H9 (cell line): ENCODE data around the gene ENOX1. TPM values are rescaled to one million over a fixed set of nuclear protein-coding genes. Genes with fewer than 3 reads are reported as not detected.

ENCODE experiments used
- DNase-seq: peaks from one replicate; pipeline ENCODE4 v3.0.0-alpha.2; 2017
- H2AFZ ChIP-seq: one replicate; pipeline ENCODE4 v1.6.1; 2013; ENCODE audit warnings: mild to moderate bottlenecking, low read length, control low read depth, moderate library complexity
- H2AK5ac ChIP-seq: 2 replicates; pipeline ENCODE4 v1.6.1; 2013; ENCODE audit warnings: low read length, control low read depth, mixed read lengths; ENCODE audit not compliant: insufficient read length
- H2BK120ac ChIP-seq: one replicate; pipeline ENCODE4 v1.6.1; 2013; ENCODE audit warnings: low read depth, mild to moderate bottlenecking, low read length, control low read depth, inconsistent platforms; ENCODE audit not compliant: poor library complexity, severe bottlenecking
- H2BK12ac ChIP-seq: 2 replicates; pipeline ENCODE4 v1.6.1; 2013; ENCODE audit warnings: low read length, control low read depth, mixed read lengths, low read depth; ENCODE audit not compliant: insufficient read length
- H2BK15ac ChIP-seq: 2 replicates; pipeline ENCODE4 v1.6.1; 2013; ENCODE audit warnings: low read depth, low read length, control low read depth
- H2BK20ac ChIP-seq: one replicate; pipeline ENCODE4 v1.6.1; 2013; ENCODE audit warnings: low read depth, mild to moderate bottlenecking, low read length, control low read depth, inconsistent platforms; ENCODE audit not compliant: poor library complexity, severe bottlenecking
- H2BK5ac ChIP-seq: 2 replicates; pipeline ENCODE4 v1.6.1; 2013; ENCODE audit warnings: low read length, control low read depth, mixed read lengths; ENCODE audit not compliant: insufficient read length
- H3K14ac ChIP-seq: 2 replicates; pipeline ENCODE4 v1.6.1; 2013; ENCODE audit warnings: low read length, control low read depth; ENCODE audit not compliant: insufficient read depth
- H3K18ac ChIP-seq: 2 replicates; pipeline ENCODE4 v1.6.1; 2013; ENCODE audit warnings: low read depth, mild to moderate bottlenecking, mixed read lengths, low read length, control low read depth; ENCODE audit not compliant: insufficient read length
- H3K23ac ChIP-seq: 2 replicates; pipeline ENCODE4 v1.6.1; 2013; ENCODE audit warnings: low read length, control low read depth, mixed read lengths, low read depth; ENCODE audit not compliant: insufficient read length
- H3K23me2 ChIP-seq: 2 replicates; pipeline ENCODE4 v1.6.1; 2013; ENCODE audit warnings: low read depth, mild to moderate bottlenecking, mixed read lengths, low read length, control low read depth; ENCODE audit not compliant: insufficient read length, poor library complexity, severe bottlenecking
- H3K27ac ChIP-seq: 2 replicates; pipeline ENCODE4 v1.5.1; 2013; ENCODE audit warnings: low read length, control low read depth, mixed read lengths, low read depth; ENCODE audit not compliant: insufficient read length
- H3K27me3 ChIP-seq: 2 replicates; pipeline ENCODE4 v1.6.1; 2013; ENCODE audit warnings: low read length, control low read depth, inconsistent platforms; ENCODE audit not compliant: insufficient read depth
- H3K4ac ChIP-seq: 2 replicates; pipeline ENCODE4 v1.6.1; 2013; ENCODE audit warnings: low read depth, mild to moderate bottlenecking, control low read depth, inconsistent platforms, low read length, moderate library complexity
- H3K4me1 ChIP-seq: 2 replicates; pipeline ENCODE4 v1.6.1; 2013; ENCODE audit warnings: low read length, control low read depth, inconsistent platforms; ENCODE audit not compliant: insufficient read depth
- H3K4me2 ChIP-seq: 2 replicates; pipeline ENCODE4 v1.6.1; 2013; ENCODE audit warnings: low read length, control low read depth, mixed read lengths; ENCODE audit not compliant: insufficient read length, insufficient read depth
- H3K56ac ChIP-seq: 2 replicates; pipeline ENCODE4 v1.6.1; 2013; ENCODE audit warnings: low read depth, mild to moderate bottlenecking, mixed read lengths, low read length, control low read depth; ENCODE audit not compliant: insufficient read length
- H3K79me1 ChIP-seq: 2 replicates; pipeline ENCODE4 v1.6.1; 2013; ENCODE audit warnings: low read depth, mild to moderate bottlenecking, moderate library complexity, low read length, control low read depth, inconsistent platforms; ENCODE audit not compliant: insufficient read depth, poor library complexity, severe bottlenecking
- H3K79me2 ChIP-seq: 2 replicates; pipeline ENCODE4 v1.6.1; 2013; ENCODE audit warnings: low read length, control low read depth, inconsistent platforms; ENCODE audit not compliant: insufficient read depth
- H3K9ac ChIP-seq: 2 replicates; pipeline ENCODE4 v1.6.1; 2013; ENCODE audit warnings: low read length, control low read depth, mixed read lengths; ENCODE audit not compliant: insufficient read length; ENCODE audit errors: extremely low read depth
- H3K9me3 ChIP-seq: one replicate; pipeline ENCODE4 v1.6.1; 2013; ENCODE audit warnings: low read depth, low read length, inconsistent platforms; ENCODE audit not compliant: control insufficient read depth
- H3T11ph ChIP-seq: one replicate; pipeline ENCODE4 v1.6.1; 2013; ENCODE audit warnings: mild to moderate bottlenecking, low read length, control low read depth, inconsistent platforms
- H4K20me1 ChIP-seq: one replicate; pipeline ENCODE4 v1.6.1; 2013; ENCODE audit not compliant: control insufficient read depth, insufficient read length, insufficient read depth
- H4K5ac ChIP-seq: 2 replicates; pipeline ENCODE4 v1.6.1; 2013; ENCODE audit warnings: low read depth, mild to moderate bottlenecking, mixed read lengths, low read length, control low read depth; ENCODE audit not compliant: insufficient read length
- H4K8ac ChIP-seq: replicated peaks from 2 replicates; pipeline ENCODE4 v1.6.1; 2013; ENCODE audit warnings: low read length, control low read depth, mixed read lengths, low read depth; ENCODE audit not compliant: insufficient read length
- H4K91ac ChIP-seq: 2 replicates; pipeline ENCODE4 v1.6.1; 2013; ENCODE audit warnings: low read depth, mild to moderate bottlenecking, moderate library complexity, mixed read lengths, low read length, control low read depth; ENCODE audit not compliant: insufficient read length
- H3K27ac Mint-ChIP-seq, 3 experiments: 2 replicates in 2 of 3; 3 replicates in 1 of 3; pipeline ENCODE4 v1.8.0; 2020 to 2021; ENCODE audit warnings: mixed read lengths in 3 of 3, mild to moderate bottlenecking in 1 of 3, moderate library complexity in 1 of 3
- H3K27me3 Mint-ChIP-seq: 2 replicates; pipeline ENCODE4 v1.8.0; 2021; ENCODE audit warnings: low read depth, mild to moderate bottlenecking, moderate library complexity, mixed read lengths
- H3K36me3 Mint-ChIP-seq, 3 experiments: 2 replicates in 2 of 3; 3 replicates in 1 of 3; pipeline ENCODE4 v1.8.0; 2020 to 2021; ENCODE audit warnings: low read depth in 3 of 3, mixed read lengths in 3 of 3; ENCODE audit not compliant: insufficient read depth in 1 of 3
- H3K4me1 Mint-ChIP-seq, 2 experiments: 2 replicates each; pipeline ENCODE4 v1.8.0; 2020; ENCODE audit warnings: mixed read lengths in 2 of 2
- H3K4me3 Mint-ChIP-seq, 2 experiments: 2 replicates in 1 of 2; 3 replicates in 1 of 2; pipeline ENCODE4 v1.8.0; 2020 to 2021; ENCODE audit warnings: mild to moderate bottlenecking in 2 of 2, mixed read lengths in 2 of 2, moderate library complexity in 1 of 2
- H3K9me3 Mint-ChIP-seq, 2 experiments: 2 replicates in 1 of 2; 3 replicates in 1 of 2; pipeline ENCODE4 v1.8.0; 2020; ENCODE audit warnings: mild to moderate bottlenecking in 2 of 2, mixed read lengths in 2 of 2, moderate library complexity in 1 of 2
- WGBS: extraction: QIAGEN DNeasy Blood & Tissue Kit; methylation state at CpG from one replicate; pipeline ENCODE4 v1.1.7; 2013; ENCODE audit warnings: missing lambda C conversion rate, low lambda C conversion rate, mixed read lengths; ENCODE audit not compliant: insufficient read length; ENCODE audit errors: extremely low coverage; 5-methylcytosine and 5-hydroxymethylcytosine counted together
- total RNA-seq: library from RNA; stranded (reverse); gene quantifications from 2 replicates; pipeline ENCODE4 v1.2.1, GENCODE V29; 2021
- TF ChIP-seq, protein P1 (sequence below): fragments of 200-600 bp; sonication (generic); conservative IDR thresholded peaks from 3 replicates; pipeline ENCODE4 v1.8.0; 2021; ENCODE audit warnings: antibody characterized with exemption, mild to moderate bottlenecking

Gene ENOX1
- total RNA-seq, 1 experiment from 2014 or later: 0.24 TPM

DNA sequence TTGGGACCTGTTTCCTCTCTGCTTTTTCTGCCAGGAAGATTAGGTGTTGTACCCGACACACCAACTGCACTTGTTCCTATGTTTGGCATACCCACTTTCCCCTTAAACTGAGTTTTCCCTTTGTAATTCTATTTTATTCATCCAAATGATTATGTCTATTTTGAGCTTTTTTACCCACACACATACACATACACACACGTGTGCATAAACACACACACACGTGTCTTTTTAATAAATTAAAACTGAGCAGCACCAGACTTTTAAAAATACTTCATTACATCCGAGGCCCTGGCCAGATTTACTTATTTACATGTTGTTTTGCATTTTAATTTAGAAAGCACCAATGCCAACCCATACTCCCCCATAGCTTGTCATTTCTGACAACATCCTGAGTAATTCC is 413.4 kb downstream of the ENOX1 start:
- Histone ChIP-seq H2BK120ac (peak overlapping the region; percentile 44), H4K91ac (no peak overlapping the region), H2BK15ac (no peak overlapping the region), H3K27me3 (no peaks in the 10 kb centered on the region), H4K20me1 (no peaks in the 10 kb centered on the region), H3K27ac (no peak overlapping the region), H3K4me2 (no peak overlapping the region), H3K79me1 (no peaks in the 10 kb centered on the region), H3K18ac (no peak overlapping the region), H2AK5ac (no peak overlapping the region), H3K4ac (no peak overlapping the region), H3K23me2 (no peaks in the 10 kb centered on the region), H2AFZ (peak overlapping the region; percentile 6), H4K5ac (no peak overlapping the region), H3K4me1 (no peaks in the 10 kb centered on the region), H3K9me3 (no peaks in the 10 kb centered on the region), H3K23ac (no peak overlapping the region), H3K56ac (no peak overlapping the region), H3K79me2 (no peaks in the 10 kb centered on the region), H2BK5ac (no peak overlapping the region), H3T11ph (no peak overlapping the region), H2BK12ac (no peak overlapping the region), H3K14ac (no peak overlapping the region), H3K9ac (no peak overlapping the region), H4K8ac (no peak overlapping the region), H2BK20ac (no peak overlapping the region)
- TF ChIP-seq, protein P1, sequence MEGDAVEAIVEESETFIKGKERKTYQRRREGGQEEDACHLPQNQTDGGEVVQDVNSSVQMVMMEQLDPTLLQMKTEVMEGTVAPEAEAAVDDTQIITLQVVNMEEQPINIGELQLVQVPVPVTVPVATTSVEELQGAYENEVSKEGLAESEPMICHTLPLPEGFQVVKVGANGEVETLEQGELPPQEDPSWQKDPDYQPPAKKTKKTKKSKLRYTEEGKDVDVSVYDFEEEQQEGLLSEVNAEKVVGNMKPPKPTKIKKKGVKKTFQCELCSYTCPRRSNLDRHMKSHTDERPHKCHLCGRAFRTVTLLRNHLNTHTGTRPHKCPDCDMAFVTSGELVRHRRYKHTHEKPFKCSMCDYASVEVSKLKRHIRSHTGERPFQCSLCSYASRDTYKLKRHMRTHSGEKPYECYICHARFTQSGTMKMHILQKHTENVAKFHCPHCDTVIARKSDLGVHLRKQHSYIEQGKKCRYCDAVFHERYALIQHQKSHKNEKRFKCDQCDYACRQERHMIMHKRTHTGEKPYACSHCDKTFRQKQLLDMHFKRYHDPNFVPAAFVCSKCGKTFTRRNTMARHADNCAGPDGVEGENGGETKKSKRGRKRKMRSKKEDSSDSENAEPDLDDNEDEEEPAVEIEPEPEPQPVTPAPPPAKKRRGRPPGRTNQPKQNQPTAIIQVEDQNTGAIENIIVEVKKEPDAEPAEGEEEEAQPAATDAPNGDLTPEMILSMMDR: no peak
- H3K4me3 Mint-ChIP-seq: no peak overlapping the region
- peaks cover 4 to 6% of the 10 kb centered on the region in 2 experiments; a peak in 3 of 4 replicates for H3K4me1 Mint-ChIP-seq
- no peaks in the 10 kb centered on the region; a peak in 2 of 5 replicates for H3K9me3 Mint-ChIP-seq
- no CpG with 5 or more reads among the region's 4 CpGs for WGBS
- H3K27ac Mint-ChIP-seq: peak overlapping the region in 1 of 3 experiments; percentile 40; a peak in 1 of 7 replicates
- no peaks in the 10 kb centered on the region; the same call in 1 of the 2 replicates for H3K27me3 Mint-ChIP-seq
- no peak for DNase-seq
- no peaks in the 10 kb centered on the region; a peak in 1 of 7 replicates for H3K36me3 Mint-ChIP-seq
